DND-41 (cell line): Measurements from ENCODE around the gene PITPNM2.

Experiments
- EZH2 ChIP-seq: IDR thresholded peaks from 3 replicates; pipeline ENCODE4 v1.6.1; 2012; ENCODE audit warnings: borderline replicate concordance, low read depth, mild to moderate bottlenecking, moderate library complexity, low read length, inconsistent platforms; ENCODE audit not compliant: severe bottlenecking
- TF ChIP-seq, protein P1 (sequence below): IDR thresholded peaks from 2 replicates; pipeline ENCODE4 v1.5.1; 2012; ENCODE audit warnings: borderline replicate concordance, low read length, moderate library complexity, mild to moderate bottlenecking; ENCODE audit not compliant: poor library complexity, severe bottlenecking; ENCODE audit errors: extremely low read depth

DNA sequence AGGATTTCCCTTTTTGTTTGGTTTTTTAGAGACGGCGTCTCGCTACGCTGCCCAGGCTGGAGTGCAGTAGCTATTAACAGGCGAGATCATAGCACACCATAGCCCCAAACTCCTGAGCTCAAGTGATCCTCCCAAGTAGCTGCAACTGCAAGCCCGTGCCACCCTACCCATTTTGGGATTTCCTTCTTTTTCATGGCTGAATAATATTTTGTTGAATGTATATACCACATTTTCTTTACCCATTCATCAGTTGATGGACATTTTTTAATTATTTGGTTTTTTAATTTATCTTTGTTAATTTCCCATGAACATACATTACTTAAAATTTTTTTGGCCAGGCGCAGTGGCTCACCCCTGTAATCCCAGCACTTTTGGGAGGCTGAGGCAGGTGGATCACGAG is 15.2 kb downstream of the PITPNM2 start:
- TF ChIP-seq, protein P1, sequence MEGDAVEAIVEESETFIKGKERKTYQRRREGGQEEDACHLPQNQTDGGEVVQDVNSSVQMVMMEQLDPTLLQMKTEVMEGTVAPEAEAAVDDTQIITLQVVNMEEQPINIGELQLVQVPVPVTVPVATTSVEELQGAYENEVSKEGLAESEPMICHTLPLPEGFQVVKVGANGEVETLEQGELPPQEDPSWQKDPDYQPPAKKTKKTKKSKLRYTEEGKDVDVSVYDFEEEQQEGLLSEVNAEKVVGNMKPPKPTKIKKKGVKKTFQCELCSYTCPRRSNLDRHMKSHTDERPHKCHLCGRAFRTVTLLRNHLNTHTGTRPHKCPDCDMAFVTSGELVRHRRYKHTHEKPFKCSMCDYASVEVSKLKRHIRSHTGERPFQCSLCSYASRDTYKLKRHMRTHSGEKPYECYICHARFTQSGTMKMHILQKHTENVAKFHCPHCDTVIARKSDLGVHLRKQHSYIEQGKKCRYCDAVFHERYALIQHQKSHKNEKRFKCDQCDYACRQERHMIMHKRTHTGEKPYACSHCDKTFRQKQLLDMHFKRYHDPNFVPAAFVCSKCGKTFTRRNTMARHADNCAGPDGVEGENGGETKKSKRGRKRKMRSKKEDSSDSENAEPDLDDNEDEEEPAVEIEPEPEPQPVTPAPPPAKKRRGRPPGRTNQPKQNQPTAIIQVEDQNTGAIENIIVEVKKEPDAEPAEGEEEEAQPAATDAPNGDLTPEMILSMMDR, result no peak
- no peak for TF ChIP-seq EZH2
